ENCODE data around the gene RBM47.
"Not testable (repeated sequence)": the region's sequence is repeated elsewhere in the genome, so short reads cannot be mapped to it uniquely, and the experiment has no call there.

The RBM47 gene

DNA sequence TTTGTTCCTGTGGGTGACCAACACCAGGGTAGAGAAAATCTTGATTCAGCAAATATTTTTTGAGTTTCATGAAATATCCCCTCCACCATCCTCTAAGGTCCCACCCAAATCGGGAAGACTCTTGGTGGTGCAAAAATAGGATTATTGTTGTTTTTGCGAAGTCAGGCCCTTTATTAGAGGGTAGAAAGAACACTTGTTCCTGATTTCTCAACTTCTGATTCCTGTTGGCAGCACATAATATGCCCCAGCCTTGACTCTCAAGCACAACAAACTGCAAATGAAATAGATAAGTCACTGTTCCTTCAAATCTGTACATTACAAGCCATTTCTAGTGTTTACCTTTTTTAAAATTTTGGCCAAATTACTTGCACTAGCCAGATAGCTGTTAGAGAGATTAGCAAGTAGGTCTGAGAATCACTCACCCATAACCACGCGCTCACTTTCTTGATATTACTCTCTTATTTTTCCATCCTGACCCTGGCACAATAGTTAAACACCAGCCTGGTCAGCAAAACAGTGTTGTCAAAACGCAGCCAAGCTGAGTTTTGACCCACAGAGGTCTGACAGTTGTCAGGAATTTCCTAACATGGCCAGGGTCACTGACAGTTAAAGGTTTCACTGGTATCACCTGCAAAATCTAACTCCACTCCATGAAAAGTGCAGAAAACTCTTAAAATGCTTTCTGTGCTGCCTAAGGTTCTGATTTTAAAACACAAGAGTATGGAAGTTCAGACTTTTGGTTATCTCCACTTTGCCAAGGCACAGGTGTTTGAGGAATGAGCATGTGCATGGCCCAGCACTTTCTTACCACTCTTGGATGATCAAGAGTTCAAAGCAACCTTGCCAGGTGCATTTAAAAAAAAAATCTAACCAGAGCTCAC is 69.8 kb downstream of the RBM47 start:
- no peak for DNase-seq

DNA sequence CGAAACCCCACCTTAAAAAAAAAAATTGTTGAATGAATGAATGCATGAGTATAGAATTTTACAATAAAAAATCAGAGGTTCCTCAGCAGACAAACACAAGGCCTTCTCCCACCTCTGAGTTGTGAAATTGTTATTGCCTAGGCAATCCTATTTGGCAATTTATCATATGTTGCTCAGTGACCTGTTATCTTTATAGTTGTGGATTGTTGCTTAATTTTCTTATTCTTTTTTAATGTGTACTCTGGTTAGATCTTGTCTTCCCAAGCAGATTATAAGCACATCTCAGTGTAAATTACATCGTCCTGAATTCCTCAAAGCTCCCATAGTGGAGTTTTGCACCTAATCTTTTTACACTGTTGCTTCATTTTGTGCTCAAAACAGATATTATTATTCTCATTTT is 71.9 kb downstream of the RBM47 start:
- DNase-seq = no peak

GRCh38 chr4:40555176-40555900 is 74.3 kb downstream of the RBM47 start:
- DNase-seq = no peak

GRCh38 chr4:40554641-40555040 is 75.0 kb downstream of the RBM47 start:
- DNase-seq = not testable (repeated sequence)

DNA sequence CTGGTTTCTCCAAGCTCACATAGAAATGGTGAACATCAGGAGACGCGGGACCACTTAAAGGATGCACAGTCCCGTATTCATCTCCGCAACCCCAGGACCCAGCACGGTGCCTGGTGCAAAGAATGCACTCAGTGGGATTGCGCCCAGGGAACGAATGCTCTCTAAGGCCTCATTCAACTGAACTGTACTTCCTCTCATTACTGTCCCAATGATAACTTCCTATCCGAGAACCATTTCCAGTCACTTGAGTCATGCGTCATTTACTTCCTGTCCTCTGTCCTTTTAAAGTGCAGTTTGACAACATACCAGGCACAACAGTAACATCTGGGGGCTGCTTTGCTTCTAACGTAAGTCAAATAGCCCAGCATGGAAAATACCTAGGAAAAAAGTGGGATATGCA is 75.7 kb downstream of the RBM47 start:
- no peak for DNase-seq

- DNase-seq = no peak
Measured at GRCh38 chr4:40552536-40552935, 77.1 kb downstream of the RBM47 start.

DNA sequence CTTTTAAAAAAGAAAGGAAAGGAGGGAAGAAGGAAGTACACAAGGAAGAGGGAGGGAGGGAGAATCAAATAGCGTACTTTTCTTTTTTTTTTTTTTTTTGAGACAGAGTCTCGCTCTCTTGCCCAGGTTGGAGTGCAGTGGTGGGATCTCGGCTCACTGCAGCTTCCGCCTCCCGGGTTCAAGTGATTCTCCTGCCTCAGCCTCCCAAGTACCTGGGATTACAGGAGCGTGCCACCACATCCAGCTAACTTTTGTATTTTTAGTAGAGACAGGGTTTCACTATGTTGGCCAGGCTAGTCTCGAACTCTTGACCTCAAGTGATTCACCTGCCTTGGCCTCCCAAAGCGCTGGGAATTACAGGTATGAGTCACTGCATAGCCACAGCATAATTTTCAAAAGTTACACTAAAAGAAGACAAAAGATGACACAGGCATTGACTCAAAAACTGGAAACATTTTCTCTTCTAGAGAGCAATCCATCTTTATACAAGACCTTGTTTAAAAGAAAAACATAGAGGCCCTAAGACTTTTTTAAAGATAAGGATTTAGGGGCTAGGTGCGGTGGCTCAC is 78.0 kb downstream of the RBM47 start:
- not testable (repeated sequence) for DNase-seq

DNA sequence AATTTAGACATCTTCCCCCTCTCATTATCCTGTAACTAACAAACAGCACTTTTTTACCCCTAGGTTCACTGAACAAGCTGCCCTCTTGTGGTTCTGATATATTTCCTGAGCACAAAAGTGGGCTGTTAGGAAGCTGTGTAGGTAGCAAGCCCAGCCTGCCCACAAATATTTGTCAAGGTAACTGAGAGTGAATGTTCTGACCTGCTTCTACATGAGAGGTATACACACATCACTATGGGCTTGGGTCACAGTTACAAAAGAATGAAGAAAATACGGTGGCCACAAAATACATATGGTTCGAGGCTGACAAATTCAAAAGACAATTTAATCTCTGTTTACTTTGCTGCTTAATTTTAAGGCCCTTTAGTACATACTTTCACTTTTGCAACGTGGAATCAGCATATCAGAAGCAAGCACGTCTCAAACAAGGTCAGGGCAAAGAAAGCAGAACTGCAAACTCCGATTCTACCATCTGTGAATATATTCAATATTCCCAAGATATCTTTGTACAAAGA is 78.7 kb downstream of the RBM47 start:
- DNase-seq = peak; percentile 60

- no peak for DNase-seq
Measured at GRCh38 chr4:40550196-40550595, 79.5 kb downstream of the RBM47 start.

- no peak for DNase-seq
Measured at GRCh38 chr4:40548256-40548655, 81.4 kb downstream of the RBM47 start.

- no peak for DNase-seq
Measured at GRCh38 chr4:40547789-40548132, 81.9 kb downstream of the RBM47 start.

DNA sequence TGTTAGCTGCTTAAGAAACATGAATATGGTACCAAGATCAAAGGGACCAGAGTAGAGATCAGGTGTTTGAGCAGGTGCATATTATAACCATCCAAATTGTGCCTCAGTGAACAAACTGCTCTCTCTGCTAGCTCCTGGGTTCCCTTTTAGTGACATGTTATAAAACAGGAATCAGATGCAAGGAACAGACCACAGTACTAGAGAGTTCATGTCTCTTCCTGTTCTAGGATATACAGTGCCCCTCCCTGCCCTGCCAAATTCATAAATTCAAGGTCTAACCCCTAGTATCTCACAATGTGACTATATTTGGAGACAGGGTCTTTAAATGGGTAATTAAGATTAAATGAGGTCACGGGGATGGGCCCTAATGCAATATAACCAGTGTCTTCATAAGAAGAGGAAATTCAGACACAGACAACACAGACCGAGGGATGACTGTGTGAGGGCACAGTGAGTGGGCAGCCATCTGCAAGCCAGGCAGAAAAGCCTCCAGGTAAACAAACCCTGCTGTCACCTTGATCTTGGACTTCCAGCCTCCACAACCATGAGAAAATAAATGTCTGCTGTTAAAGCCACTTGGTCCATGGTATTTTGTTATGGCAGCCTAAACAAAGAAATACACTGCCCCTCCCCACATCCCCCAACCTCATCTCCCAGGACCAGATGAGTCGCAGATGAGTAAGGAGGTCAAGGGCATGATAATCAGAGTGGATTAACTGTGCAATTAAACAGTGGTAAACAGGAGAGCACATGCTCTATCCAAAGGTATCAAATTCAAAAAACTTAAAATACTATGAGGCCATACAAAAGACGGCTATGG is 82.5 kb downstream of the RBM47 start:
- no peak for DNase-seq

DNA sequence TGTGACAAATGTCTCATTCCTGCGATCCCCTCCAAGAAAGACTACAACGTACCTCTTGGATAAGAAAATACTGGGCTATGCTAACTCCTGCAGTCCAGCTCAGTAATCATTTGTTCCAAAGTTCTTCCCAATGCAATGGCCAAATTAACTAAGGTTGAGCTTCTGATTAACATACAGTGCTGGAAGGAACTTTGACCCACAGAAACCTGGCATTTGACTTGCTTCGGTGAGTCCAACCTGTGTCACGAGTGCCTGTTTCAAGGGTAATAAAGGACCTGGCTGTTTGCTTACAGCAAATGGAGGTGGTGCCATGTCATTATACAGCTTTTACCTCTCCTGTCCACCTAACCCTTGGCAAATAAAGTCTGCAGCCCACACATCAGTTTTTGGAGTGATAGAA is 83.2 kb downstream of the RBM47 start:
- DNase-seq = no peak

- not testable (repeated sequence) for DNase-seq
Measured at GRCh38 chr4:40545487-40545886, 84.2 kb downstream of the RBM47 start.

DNA sequence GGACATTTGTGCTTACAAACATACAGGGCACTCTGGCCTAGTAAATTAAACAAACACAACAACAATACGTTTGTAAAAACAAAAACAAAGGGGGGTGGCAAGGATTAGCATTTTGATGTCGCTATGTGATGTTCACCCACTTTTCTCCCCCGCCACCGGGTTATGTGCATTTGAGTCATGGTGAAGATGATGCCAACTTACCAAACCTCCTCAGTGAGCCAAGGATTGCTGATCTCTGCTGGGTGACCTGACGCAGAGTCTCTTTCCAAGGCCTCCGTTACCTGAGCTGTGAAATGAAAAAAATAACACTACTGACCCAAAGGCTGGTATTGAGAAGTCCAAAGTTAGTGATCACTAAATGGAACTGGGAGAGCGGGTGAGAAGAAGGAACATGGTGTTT is 85.4 kb downstream of the RBM47 start:
- no peak for DNase-seq

DNA sequence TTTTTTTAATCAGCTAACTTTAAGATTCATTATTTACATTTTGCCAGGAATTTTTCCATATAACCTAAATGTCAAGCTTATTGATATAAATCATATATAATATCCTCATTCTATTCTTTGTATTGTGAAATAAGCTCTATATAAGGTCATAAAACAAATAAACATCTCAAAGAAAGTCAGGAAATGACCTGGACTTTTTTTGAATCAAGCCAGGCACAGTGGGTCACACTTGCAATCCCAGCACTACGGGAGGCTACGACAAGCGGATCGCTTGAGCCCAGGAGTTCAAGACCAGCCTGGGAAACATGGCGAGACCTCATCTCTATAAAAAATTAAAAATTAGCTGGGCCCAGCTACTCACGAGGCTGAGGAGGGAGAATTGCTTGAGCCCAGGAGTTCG is 88.9 kb downstream of the RBM47 start:
- DNase-seq = no peak

GRCh38 chr4:40536032-40536431 is 93.6 kb downstream of the RBM47 start:
- no peak for DNase-seq

DNA sequence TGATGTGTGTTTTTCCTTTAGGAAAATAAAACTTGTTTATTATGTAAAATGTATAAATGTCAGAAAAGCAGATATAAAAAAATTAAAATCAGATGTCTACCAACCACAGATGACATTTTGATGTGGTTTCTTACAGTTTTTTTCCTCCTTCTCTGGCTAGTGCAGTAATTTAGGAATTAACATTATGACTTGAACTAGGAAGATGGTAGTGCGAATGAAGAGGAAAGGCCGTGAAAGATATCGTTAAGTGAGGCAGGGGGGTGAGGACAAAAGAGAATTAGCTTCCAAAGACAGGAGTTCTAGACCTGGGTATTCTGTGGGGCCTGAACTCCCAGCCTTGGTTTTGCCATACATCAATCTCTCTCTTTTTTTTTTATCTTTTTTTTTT is 98.0 kb downstream of the RBM47 start:
- no peak for DNase-seq

GRCh38 chr4:40530961-40531635 is 98.6 kb downstream of the RBM47 start:
- no peak for DNase-seq

DNA sequence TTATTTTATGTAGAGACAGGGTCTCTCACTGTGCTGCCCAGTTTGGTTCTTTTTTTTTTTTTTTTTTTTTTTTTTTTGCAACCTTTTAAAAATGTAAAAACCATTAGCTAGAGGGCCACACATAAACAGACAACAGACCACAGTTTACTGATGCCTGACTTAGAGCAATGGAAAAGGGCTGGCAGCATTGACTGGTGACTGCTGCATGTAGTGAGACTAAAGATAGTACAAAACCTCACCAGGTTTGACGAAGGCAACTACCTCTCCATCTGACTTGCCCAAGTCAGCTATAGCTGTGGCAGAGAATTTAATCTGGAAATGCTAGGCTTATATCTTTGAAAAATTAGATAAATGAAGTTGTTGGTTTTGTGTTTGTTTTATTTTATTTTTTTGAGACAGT is 102.9 kb downstream of the RBM47 start:
- no peak for DNase-seq

- no peak for DNase-seq
Measured at GRCh38 chr4:40525752-40526598, 103.7 kb downstream of the RBM47 start.

Data from NCI-H1092 treated with DMSO at 0.1 percent for 48 hours (cell line).